Measurements from ENCODE around the gene ZMAT3. TPM values are rescaled to one million over a fixed set of nuclear protein-coding genes. Genes with fewer than 3 reads are reported as not detected.

Gene ZMAT3
- total and polyA plus RNA-seq, 2 of the 13 experiments (the other 11 are each of a cell fraction or from before 2014, with no cell fraction given) = 11.4 to 11.7 TPM

DNA sequence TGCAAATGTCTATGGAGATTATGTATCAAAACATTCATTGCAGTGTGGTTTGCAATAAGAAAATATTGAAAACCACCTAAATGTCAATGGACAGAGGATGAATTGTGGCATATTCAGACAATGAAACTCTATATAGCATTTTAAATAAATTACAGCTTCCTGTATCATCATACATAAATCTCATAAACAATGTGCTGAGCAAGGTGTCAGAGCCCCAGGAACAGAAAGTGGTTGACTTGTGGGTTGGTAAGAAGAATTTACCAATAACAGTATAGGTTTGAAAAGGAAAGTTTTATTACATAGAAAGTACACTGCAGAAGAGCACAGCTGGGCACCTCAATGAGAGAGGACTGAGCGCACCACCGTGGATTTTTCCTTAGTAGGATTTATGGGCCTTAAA, 75.2 kb downstream of the ZMAT3 start:
- intact Hi-C loops (cut with micrococcal nuclease; ENCODE audit: unreplicated experiment) (no loop called here), in situ Hi-C loops (cut with HindIII; ENCODE audit: extremely low pct_ligation_motif_present, low pct_unique_long_range_greater_than_20kb) (no loop called here)
- Histone ChIP-seq H3K9me3 (ENCODE audit: low read length) (no peaks in the 10 kb centered on the region; the same call in 1 of the 2 replicates), H4K20me1 (ENCODE audit: insufficient read depth, low read length) (no peaks in the 10 kb centered on the region), H2AFZ (ENCODE audit: low read length) (no peak overlapping the region), H3K9ac (ENCODE audit: insufficient read depth, low read depth, low read length) (no peak overlapping the region), H3K4me1 (ENCODE audit: insufficient read depth, low read length) (no peaks in the 10 kb centered on the region), H3K27me3 (ENCODE audit: control insufficient read depth in 1 of 2, insufficient read depth in 2 of 2, low read length in 2 of 2) (no peaks in the 10 kb centered on the region), H3K79me2 (ENCODE audit: insufficient read depth, low read length) (no peaks in the 10 kb centered on the region), H3K4me2 (ENCODE audit: low read depth, low read length) (no peak overlapping the region), H3K4me3 (replicated peaks in 1 of 3; ENCODE audit: insufficient read depth in 1 of 3, low read depth in 2 of 3, low read length in 3 of 3) (no peak overlapping the region), H3K27ac (ENCODE audit: extremely low read length, insufficient read depth, low read length) (no peak overlapping the region), H3K36me3 (replicated peaks in 1 of 2; ENCODE audit: control insufficient read depth in 1 of 2, insufficient read depth in 2 of 2, low read length in 2 of 2) (no peaks in the 10 kb centered on the region; a peak in 1 of 5 replicates)
- TF ChIP-seq TIGD3 (CRISPR knock-in tag; IDR thresholded peaks at IDR 0.05; ENCODE audit: borderline replicate concordance) (no peak), PAWR (CRISPR knock-in tag; IDR thresholded peaks at IDR 0.05; ENCODE audit: borderline replicate concordance) (no peak), ZNF282 (IDR thresholded peaks at IDR 0.05; ENCODE audit: partially characterized antibody) (no peak), ZBTB37 (CRISPR knock-in tag; IDR thresholded peaks at IDR 0.05) (no peak), ZNF841 (CRISPR knock-in tag; IDR thresholded peaks at IDR 0.05; ENCODE audit: borderline replicate concordance) (no peak), ZBTB46 (CRISPR knock-in tag; IDR thresholded peaks at IDR 0.05; ENCODE audit: borderline replicate concordance) (no peak), ZNF615 (CRISPR knock-in tag; IDR thresholded peaks at IDR 0.05; ENCODE audit: borderline replicate concordance) (no peak), TRIM22 (IDR thresholded peaks at IDR 0.05) (no peak), SALL2 (CRISPR knock-in tag; IDR thresholded peaks at IDR 0.05) (no peak)
- TF ChIP-seq, protein P1, sequence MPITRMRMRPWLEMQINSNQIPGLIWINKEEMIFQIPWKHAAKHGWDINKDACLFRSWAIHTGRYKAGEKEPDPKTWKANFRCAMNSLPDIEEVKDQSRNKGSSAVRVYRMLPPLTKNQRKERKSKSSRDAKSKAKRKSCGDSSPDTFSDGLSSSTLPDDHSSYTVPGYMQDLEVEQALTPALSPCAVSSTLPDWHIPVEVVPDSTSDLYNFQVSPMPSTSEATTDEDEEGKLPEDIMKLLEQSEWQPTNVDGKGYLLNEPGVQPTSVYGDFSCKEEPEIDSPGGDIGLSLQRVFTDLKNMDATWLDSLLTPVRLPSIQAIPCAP (CRISPR knock-in tag; IDR thresholded peaks at IDR 0.05; ENCODE audit: low read depth) = no peak
- DNase-seq (ENCODE audit: low spot score) = no peak
- no peak for ATAC-seq
- BruUV-seq (replicated peaks) = no TSS peak
- FAIRE-seq = no peak
- ChIA-PET CTCF (ENCODE audit: low intra/inter-chr PET ratio, low total read pairs) (no interaction called here), POLR2A (no interaction called here)
- 95% methylated on average over 2 of the region's 2 CpGs for WGBS (ENCODE audit: low lambda C conversion rate)
